ENCODE results near the gene HP1BP3. TPM values are rescaled to one million over a fixed set of nuclear protein-coding genes. Genes with fewer than 3 reads are reported as not detected.

Gene HP1BP3
- total RNA-seq, 3 donors from 2014 or later, result 224 to 317 (median 281) TPM

GRCh38 chr1:20711285-20712214, 75.6 kb downstream of the HP1BP3 start:
- peaks cover 0 to 11% of the 10 kb centered on the region in 2 donors for H3K27me3 ChIP-seq

GRCh38 chr1:20710469-20711284, 76.4 kb downstream of the HP1BP3 start:
- intact Hi-C loops (cut with DNase I; ENCODE audit: low total_unique reads), result no loop called here
- no peaks in the 10 kb centered on the region for H3K4me1 ChIP-seq
- no peaks in the 10 kb centered on the region for H3K36me3 ChIP-seq
- no peak for DNase-seq (ENCODE audit: low spot score in 2 of 2)
- H3K4me3 ChIP-seq, result no peak overlapping the region
- TF ChIP-seq POLR2A (IDR thresholded peaks at IDR 0.05), result no peak
- no peak for TF ChIP-seq POLR2AphosphoS5 (IDR thresholded peaks at IDR 0.05)
- no peak for TF ChIP-seq CTCF (IDR thresholded peaks at IDR 0.05)
- peaks cover 0 to 6% of the 10 kb centered on the region in 2 donors for H3K27me3 ChIP-seq
- H3K9me3 ChIP-seq, result no peaks in the 10 kb centered on the region
- H3K27ac ChIP-seq, result no peak overlapping the region

More at GRCh38 chr1:20711285-20712214, 75.6 kb downstream of the HP1BP3 start:
- H3K36me3 ChIP-seq, result no peaks in the 10 kb centered on the region
- no peak overlapping the region for H3K27ac ChIP-seq
- no peaks in the 10 kb centered on the region for H3K4me1 ChIP-seq
- no peak overlapping the region for H3K4me3 ChIP-seq
- no peak for DNase-seq (ENCODE audit: low spot score in 2 of 2)
- no peak for TF ChIP-seq POLR2AphosphoS5 (IDR thresholded peaks at IDR 0.05)
- no peak for TF ChIP-seq CTCF (IDR thresholded peaks at IDR 0.05)
- TF ChIP-seq POLR2A (IDR thresholded peaks at IDR 0.05), result no peak
- H3K9me3 ChIP-seq, result no peaks in the 10 kb centered on the region
- intact Hi-C loops (cut with DNase I; ENCODE audit: low total_unique reads), result no loop called here

- DNase-seq (ENCODE audit: low spot score in 2 of 2), result no peak
- Histone ChIP-seq H3K4me1 (no peaks in the 10 kb centered on the region), H3K27ac (no peak overlapping the region), H3K36me3 (no peaks in the 10 kb centered on the region), H3K27me3 (no peaks in the 10 kb centered on the region), H3K4me3 (no peak overlapping the region), H3K9me3 (no peaks in the 10 kb centered on the region)
- no peak for TF ChIP-seq CTCF (IDR thresholded peaks at IDR 0.05)
- TF ChIP-seq POLR2AphosphoS5 (IDR thresholded peaks at IDR 0.05), result no peak
- no peak for TF ChIP-seq POLR2A (IDR thresholded peaks at IDR 0.05)
- intact Hi-C loops (cut with DNase I; ENCODE audit: low total_unique reads), result no loop called here
Measured at GRCh38 chr1:20709868-20710267, 77.2 kb downstream of the HP1BP3 start.

GRCh38 chr1:20708891-20709290, 78.2 kb downstream of the HP1BP3 start:
- intact Hi-C loops (cut with DNase I; ENCODE audit: low total_unique reads), result no loop called here

More at GRCh38 chr1:20708891-20709290, 78.2 kb downstream of the HP1BP3 start:
- no peaks in the 10 kb centered on the region for H3K4me1 ChIP-seq
- H3K36me3 ChIP-seq, result no peaks in the 10 kb centered on the region
- no peak for DNase-seq (ENCODE audit: low spot score in 2 of 2)
- TF ChIP-seq POLR2AphosphoS5 (IDR thresholded peaks at IDR 0.05) (no peak), POLR2A (IDR thresholded peaks at IDR 0.05) (no peak), CTCF (IDR thresholded peaks at IDR 0.05) (no peak)
- H3K27ac ChIP-seq, result no peak overlapping the region
- no peaks in the 10 kb centered on the region for H3K27me3 ChIP-seq
- no peak overlapping the region for H3K4me3 ChIP-seq
- H3K9me3 ChIP-seq, result no peaks in the 10 kb centered on the region

Measured in breast epithelium (tissue), 4 donors.